Stimulated activated CD4-positive, alpha-beta T cell treated with anti-CD3 and anti-CD28 coated beads, TNF-alpha, amount 100 ng/mL, for 4 hours (primary cell): ENCODE measurements around the gene PLEKHM3.
"Not testable (repeated sequence)": the region's sequence is repeated elsewhere in the genome, so short reads cannot be mapped to it uniquely, and the experiment has no call there.

Experiments used
- DNase-seq, 3 experiments: peaks; one replicate each; pipeline ENCODE4 v3.0.0-alpha.2; 2020; ENCODE audit warnings: low read depth in 3 of 3

Gene PLEKHM3

GRCh38 chr2:207921606-207922005 lies 103.7 kb downstream of the PLEKHM3 start:
- no peak for DNase-seq

GRCh38 chr2:207920721-207921120 lies 104.6 kb downstream of the PLEKHM3 start:
- DNase-seq = no peak

GRCh38 chr2:207920321-207920720 lies 105.0 kb downstream of the PLEKHM3 start:
- DNase-seq = no peak

GRCh38 chr2:207919164-207919919 lies 106.0 kb downstream of the PLEKHM3 start:
- no peak for DNase-seq

- DNase-seq = no peak
Observed at GRCh38 chr2:207914716-207915115, 110.6 kb downstream of the PLEKHM3 start.

GRCh38 chr2:207913772-207914358 lies 111.5 kb downstream of the PLEKHM3 start:
- DNase-seq = no peak

GRCh38 chr2:207911856-207912255 lies 113.5 kb downstream of the PLEKHM3 start:
- DNase-seq = no peak

GRCh38 chr2:207911215-207911614 lies 114.1 kb downstream of the PLEKHM3 start:
- DNase-seq = no peak

- not testable (repeated sequence) for DNase-seq
Observed at GRCh38 chr2:207906495-207906894, 118.8 kb downstream of the PLEKHM3 start.

GRCh38 chr2:207905546-207905945 lies 119.8 kb downstream of the PLEKHM3 start:
- DNase-seq = no peak

GRCh38 chr2:207903236-207903635 lies 122.1 kb downstream of the PLEKHM3 start:
- no peak for DNase-seq

- DNase-seq = no peak
Observed at GRCh38 chr2:207902821-207903220, 122.5 kb downstream of the PLEKHM3 start.

GRCh38 chr2:207901829-207902228 lies 123.5 kb downstream of the PLEKHM3 start:
- DNase-seq = no peak

GRCh38 chr2:207901401-207901800 lies 123.9 kb downstream of the PLEKHM3 start:
- DNase-seq = no peak

GRCh38 chr2:207898354-207898695 lies 127.0 kb downstream of the PLEKHM3 start:
- no peak for DNase-seq

- no peak for DNase-seq
Observed at GRCh38 chr2:207897541-207898353, 127.6 kb downstream of the PLEKHM3 start.

- no peak for DNase-seq
Observed at GRCh38 chr2:207896525-207897285, 128.6 kb downstream of the PLEKHM3 start.

GRCh38 chr2:207895274-207895860 lies 130.0 kb downstream of the PLEKHM3 start:
- DNase-seq = no peak

GRCh38 chr2:207892716-207893402 lies 132.5 kb downstream of the PLEKHM3 start:
- DNase-seq = no peak

- DNase-seq = no peak
Observed at GRCh38 chr2:207891086-207891844, 134.1 kb downstream of the PLEKHM3 start.
